ENCODE data around the gene OPCML. TPM values are rescaled to one million over a fixed set of nuclear protein-coding genes. Genes with fewer than 3 reads are reported as not detected.

Gene OPCML
- total RNA-seq, 4 donors from 2014 or later: not detected

DNA sequence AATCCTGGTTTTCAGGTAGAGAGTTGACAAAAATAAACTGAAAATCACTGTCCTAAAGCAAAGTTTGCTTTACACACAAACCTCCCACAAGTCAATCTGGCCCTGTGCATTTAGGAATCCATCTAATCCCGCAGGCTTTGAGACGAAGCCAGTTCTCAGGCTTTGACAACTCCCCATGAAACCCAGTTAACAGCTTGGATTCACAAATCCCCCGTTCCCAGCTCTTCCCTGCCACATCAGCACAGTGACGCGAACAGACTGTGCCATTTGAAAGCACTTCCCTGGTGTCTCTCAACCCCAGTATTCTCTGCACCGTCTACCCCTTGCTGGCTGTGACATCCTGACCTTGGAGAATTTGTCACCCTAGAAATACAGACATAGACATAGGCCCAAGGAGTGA, 117.8 kb downstream of the OPCML start:
- Histone ChIP-seq H3K36me3 (no peaks in the 10 kb centered on the region), H3K4me1 (no peaks in the 10 kb centered on the region), H3K4me3 (no peak overlapping the region), H3K27ac (no peak overlapping the region), H3K9me3 (no peaks in the 10 kb centered on the region), H3K27me3 (no peaks in the 10 kb centered on the region)
- TF ChIP-seq, protein P1, sequence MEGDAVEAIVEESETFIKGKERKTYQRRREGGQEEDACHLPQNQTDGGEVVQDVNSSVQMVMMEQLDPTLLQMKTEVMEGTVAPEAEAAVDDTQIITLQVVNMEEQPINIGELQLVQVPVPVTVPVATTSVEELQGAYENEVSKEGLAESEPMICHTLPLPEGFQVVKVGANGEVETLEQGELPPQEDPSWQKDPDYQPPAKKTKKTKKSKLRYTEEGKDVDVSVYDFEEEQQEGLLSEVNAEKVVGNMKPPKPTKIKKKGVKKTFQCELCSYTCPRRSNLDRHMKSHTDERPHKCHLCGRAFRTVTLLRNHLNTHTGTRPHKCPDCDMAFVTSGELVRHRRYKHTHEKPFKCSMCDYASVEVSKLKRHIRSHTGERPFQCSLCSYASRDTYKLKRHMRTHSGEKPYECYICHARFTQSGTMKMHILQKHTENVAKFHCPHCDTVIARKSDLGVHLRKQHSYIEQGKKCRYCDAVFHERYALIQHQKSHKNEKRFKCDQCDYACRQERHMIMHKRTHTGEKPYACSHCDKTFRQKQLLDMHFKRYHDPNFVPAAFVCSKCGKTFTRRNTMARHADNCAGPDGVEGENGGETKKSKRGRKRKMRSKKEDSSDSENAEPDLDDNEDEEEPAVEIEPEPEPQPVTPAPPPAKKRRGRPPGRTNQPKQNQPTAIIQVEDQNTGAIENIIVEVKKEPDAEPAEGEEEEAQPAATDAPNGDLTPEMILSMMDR (IDR thresholded peaks at IDR 0.05): no peak
- TF ChIP-seq POLR2A (IDR thresholded peaks at IDR 0.05): no peak
- TF ChIP-seq EP300 (IDR thresholded peaks at IDR 0.05; ENCODE audit: low read depth): no peak
- no peak for TF ChIP-seq POLR2AphosphoS5 (IDR thresholded peaks at IDR 0.05)
- WGBS, 2 donors (ENCODE audit: low coverage in 1 of 2): 79 to 82% methylated on average over 3 to 6 of the region's 6 CpGs
- DNase-seq: no peak
- in situ Hi-C loops (cut with MboI; ENCODE audit: low pct_ligation_motif_present in 1 of 4, low pct_unique_long_range_greater_than_20kb in 1 of 4, low sequenced_read_pairs in 3 of 4): no loop called here
- intact Hi-C loops (cut with DNase I; ENCODE audit: low total_unique reads): no loop called here

DNA sequence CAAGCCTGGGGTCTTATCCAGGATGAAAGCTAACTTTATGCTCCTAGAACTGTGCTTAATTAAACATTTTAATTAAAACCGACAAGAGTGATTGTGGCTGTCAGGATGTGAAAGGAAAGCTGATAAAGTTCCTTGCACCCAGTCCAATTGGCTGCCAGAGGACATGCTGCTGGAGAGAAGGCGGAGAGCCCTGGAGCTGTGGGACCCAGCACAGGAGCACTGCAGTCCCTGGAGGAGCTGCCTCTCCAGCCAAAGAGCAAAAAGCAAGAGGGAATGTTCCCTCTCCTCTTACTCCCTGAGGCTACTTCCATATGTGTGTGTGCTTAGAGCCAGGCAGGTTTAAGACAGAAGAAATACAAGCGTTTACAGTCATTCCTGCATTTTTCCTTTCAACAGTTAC, 118.6 kb downstream of the OPCML start:
- in situ Hi-C loops (cut with MboI; ENCODE audit: low pct_ligation_motif_present in 1 of 4, low pct_unique_long_range_greater_than_20kb in 1 of 4, low sequenced_read_pairs in 3 of 4) (no loop called here), intact Hi-C loops (cut with DNase I; ENCODE audit: low total_unique reads) (no loop called here)
- no peak for DNase-seq
- Histone ChIP-seq H3K9me3 (no peaks in the 10 kb centered on the region), H3K27ac (no peak overlapping the region), H3K4me3 (no peak overlapping the region), H3K36me3 (no peaks in the 10 kb centered on the region), H3K27me3 (no peaks in the 10 kb centered on the region), H3K4me1 (no peaks in the 10 kb centered on the region)
- WGBS, 2 donors (ENCODE audit: low coverage in 1 of 2): 78 to 86% methylated on average over 3 of the region's 3 CpGs
- TF ChIP-seq, protein P1 (IDR thresholded peaks at IDR 0.05): no peak
- TF ChIP-seq POLR2AphosphoS5 (IDR thresholded peaks at IDR 0.05): no peak
- no peak for TF ChIP-seq EP300 (IDR thresholded peaks at IDR 0.05; ENCODE audit: low read depth)
- no peak for TF ChIP-seq POLR2A (IDR thresholded peaks at IDR 0.05)

DNA sequence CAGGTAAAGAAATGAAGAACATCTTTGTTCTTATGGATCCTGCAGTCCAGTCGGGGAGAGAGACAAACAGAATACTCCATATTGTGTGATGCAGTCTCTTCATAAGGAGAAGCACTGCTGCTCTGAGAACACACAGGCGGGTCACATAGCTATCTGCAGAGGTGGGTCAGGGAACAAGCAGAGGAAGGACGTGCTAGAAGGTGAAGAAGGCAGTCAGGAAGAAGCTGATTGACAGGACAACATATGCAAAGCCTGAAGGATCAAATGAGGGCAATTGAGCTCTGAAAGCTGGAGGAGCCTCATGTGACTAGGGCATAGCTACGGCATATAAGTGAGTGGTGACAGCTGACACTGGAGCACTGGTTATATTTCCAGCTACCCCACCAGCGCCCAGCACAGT, 122.5 kb downstream of the OPCML start:
- in situ Hi-C loops (cut with MboI; ENCODE audit: low pct_ligation_motif_present in 1 of 4, low pct_unique_long_range_greater_than_20kb in 1 of 4, low sequenced_read_pairs in 3 of 4): no loop called here
- DNase-seq: no peak
- TF ChIP-seq, protein P1 (IDR thresholded peaks at IDR 0.05): no peak
- TF ChIP-seq POLR2A (IDR thresholded peaks at IDR 0.05): no peak
- TF ChIP-seq POLR2AphosphoS5 (IDR thresholded peaks at IDR 0.05): no peak
- TF ChIP-seq EP300 (IDR thresholded peaks at IDR 0.05; ENCODE audit: low read depth): no peak
- H3K27ac ChIP-seq: no peak overlapping the region
- intact Hi-C loops (cut with DNase I; ENCODE audit: low total_unique reads): no loop called here
- no peaks in the 10 kb centered on the region for H3K36me3 ChIP-seq
- H3K4me1 ChIP-seq: no peaks in the 10 kb centered on the region
- H3K27me3 ChIP-seq: no peaks in the 10 kb centered on the region
- 59 to 63% methylated on average over 4 to 5 of the region's 5 CpGs for WGBS, 2 donors (ENCODE audit: low coverage in 1 of 2)
- no peak overlapping the region for H3K4me3 ChIP-seq
- H3K9me3 ChIP-seq: no peaks in the 10 kb centered on the region

DNA sequence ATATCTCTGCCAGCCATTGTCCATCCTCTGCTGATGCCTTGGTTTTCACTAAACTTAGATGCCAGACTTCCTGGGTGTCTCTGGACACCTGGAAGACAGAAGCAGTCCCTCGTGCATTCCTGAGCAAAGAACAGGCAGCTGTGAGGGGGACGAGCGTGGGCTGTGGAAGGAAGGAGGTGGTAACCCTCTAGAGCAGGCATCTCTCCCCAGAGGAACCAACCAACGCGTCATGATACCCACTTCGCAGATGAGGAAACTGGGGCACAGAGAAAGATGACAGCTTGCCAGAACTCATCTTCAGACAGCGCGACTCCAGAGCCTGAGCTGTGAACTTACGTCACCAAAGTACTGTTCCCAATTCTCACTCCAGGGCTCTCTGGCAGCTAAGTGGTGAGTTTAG, 123.4 kb downstream of the OPCML start:
- Histone ChIP-seq H3K4me1 (no peaks in the 10 kb centered on the region), H3K27ac (no peak overlapping the region), H3K27me3 (no peaks in the 10 kb centered on the region), H3K4me3 (no peak overlapping the region), H3K9me3 (no peaks in the 10 kb centered on the region), H3K36me3 (no peaks in the 10 kb centered on the region)
- 85% methylated on average over 9 of the region's 9 CpGs; no CpG with 5 or more reads in 1 of the 2 donors for WGBS, 2 donors (ENCODE audit: low coverage in 1 of 2)
- no peak for DNase-seq
- TF ChIP-seq, protein P1 (IDR thresholded peaks at IDR 0.05): no peak
- TF ChIP-seq EP300 (IDR thresholded peaks at IDR 0.05; ENCODE audit: low read depth): no peak
- TF ChIP-seq POLR2A (IDR thresholded peaks at IDR 0.05): no peak
- TF ChIP-seq POLR2AphosphoS5 (IDR thresholded peaks at IDR 0.05): no peak
- intact Hi-C loops (cut with DNase I; ENCODE audit: low total_unique reads): no loop called here
- in situ Hi-C loops (cut with MboI; ENCODE audit: low pct_ligation_motif_present in 1 of 4, low pct_unique_long_range_greater_than_20kb in 1 of 4, low sequenced_read_pairs in 3 of 4): no loop called here

Measured in transverse colon (tissue), 4 donors.